SIG-M5 (cell line): Measurements from ENCODE around the gene IL17RE.
"Not testable (repeated sequence)": the region's sequence is repeated elsewhere in the genome, so short reads cannot be mapped to it uniquely, and the experiment has no call there.

Source experiments
- DNase-seq: peaks from one replicate; lab custom pipeline; 2025; lab: John Stamatoyannopoulos, UW

IL17RE gene, protein sequence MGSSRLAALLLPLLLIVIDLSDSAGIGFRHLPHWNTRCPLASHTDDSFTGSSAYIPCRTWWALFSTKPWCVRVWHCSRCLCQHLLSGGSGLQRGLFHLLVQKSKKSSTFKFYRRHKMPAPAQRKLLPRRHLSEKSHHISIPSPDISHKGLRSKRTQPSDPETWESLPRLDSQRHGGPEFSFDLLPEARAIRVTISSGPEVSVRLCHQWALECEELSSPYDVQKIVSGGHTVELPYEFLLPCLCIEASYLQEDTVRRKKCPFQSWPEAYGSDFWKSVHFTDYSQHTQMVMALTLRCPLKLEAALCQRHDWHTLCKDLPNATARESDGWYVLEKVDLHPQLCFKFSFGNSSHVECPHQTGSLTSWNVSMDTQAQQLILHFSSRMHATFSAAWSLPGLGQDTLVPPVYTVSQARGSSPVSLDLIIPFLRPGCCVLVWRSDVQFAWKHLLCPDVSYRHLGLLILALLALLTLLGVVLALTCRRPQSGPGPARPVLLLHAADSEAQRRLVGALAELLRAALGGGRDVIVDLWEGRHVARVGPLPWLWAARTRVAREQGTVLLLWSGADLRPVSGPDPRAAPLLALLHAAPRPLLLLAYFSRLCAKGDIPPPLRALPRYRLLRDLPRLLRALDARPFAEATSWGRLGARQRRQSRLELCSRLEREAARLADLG

DNA sequence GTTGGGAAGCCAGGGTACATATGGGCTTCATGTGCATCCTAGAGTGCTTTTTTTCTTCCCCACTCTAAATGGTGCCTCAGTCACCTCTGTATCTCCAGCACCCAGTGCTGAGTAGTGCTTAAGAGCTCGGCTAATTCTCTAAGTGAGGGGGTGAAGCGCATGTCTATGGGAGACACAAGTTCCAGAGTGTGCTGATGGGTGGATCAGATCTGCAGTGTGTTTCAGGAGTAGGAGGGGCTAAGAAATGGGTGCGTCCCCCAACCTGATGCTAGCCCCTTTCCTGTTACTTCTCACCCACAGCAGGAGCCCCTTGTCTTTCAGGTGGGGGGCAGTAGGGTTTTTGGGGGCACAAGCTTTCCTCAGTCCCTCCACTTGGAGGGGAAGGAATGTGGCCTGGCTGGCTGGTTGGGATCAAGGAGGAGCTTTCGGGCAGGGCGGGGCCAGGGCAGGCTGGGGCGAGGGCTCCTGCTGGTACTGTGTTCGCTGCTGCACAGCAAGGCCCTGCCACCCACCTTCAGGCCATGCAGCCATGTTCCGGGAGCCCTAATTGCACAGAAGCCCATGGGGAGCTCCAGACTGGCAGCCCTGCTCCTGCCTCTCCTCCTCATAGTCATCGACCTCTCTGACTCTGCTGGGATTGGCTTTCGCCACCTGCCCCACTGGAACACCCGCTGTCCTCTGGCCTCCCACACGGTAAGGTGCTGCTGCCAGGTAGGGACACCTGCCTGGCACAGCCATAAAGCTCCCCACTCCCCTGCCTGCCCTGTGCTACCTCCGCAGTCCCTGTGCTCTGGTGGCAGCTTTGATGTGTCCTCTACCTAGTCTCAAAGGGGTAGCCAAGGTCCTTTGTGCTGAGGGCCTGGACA, at the start of gene IL17RE:
Gene IL17RE, plus strand, starts transcription at position 477 of the 866 bp plus-strand sequence. Its CDS starts 85 bp downstream, at position 562.
- no peak for DNase-seq

DNA sequence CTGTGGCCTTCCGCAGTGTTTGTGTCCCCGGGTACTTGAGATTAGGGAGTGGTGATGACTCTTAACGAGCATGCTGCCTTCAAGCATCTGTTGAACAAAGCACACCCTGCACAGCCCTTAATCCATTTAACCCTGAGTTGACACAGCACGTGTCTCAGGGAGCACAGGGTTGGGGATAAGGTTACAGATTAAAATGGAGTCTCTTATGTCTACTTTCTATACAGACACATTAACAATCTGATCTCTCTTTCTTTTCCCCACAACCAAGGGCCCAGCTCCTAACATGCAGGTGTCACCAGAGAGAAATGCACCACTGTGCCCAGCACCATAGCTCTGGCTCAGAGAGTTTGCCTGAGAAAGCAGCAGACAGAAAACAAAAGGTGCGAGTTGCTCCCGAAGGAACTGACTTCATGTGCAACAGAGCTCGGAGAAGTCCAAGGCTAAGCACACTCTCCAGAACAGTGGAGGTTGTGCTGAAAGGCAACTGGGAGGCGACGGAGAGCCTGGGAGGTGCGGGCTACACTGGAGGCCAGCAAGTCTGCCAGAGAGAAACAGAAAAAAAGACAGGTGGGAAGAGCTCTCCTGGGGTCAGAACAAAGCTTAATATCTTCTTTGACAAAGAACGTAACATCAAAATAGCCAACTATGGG, 48.2 kb upstream of the IL17RE start:
- DNase-seq: not testable (repeated sequence)

DNA sequence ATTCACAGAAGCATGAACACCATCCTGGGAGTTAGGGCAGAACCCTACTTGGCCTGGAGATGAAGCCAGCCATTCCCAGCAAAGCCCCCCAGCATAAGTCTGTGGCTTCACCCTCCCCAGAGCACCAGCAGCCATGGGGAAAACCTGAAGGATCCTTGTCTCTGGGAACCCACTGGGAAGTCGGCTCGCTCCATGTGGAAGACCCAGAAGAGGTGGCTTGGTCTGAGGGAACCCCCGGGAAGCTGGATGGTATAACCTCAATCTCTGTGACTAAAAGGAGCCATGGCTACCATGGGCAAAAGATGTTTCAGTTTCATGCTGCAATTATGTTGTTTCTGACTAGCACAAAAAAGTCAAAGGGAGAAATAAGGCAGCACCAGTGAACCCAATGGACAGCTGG, 47.1 kb upstream of the IL17RE start:
- DNase-seq: no peak

DNA sequence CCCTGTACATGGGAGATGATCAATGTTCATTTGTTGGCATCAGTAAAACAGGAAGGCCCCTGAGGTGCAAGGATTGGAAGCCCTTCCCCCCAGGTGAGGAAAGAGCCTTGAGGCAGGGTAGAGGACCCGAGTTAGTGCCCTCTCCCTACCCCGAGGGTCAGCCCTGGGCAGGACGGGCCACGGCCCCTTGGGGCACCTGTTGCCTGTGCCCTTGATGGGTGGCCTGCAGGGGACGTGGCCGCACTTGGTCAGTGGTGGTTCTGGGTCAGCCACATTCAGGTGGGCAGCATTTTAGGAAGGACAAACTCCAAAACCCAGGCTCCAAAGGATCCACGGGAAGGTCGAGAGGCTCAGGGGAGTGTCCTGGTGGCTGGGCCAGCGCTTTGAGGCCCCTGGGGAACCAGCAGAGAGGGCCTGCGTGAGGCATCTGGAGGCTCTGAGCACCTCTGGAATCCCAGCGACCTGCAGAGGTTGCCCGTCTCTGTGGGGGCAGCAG, 43.1 kb upstream of the IL17RE start:
- DNase-seq: no peak

DNA sequence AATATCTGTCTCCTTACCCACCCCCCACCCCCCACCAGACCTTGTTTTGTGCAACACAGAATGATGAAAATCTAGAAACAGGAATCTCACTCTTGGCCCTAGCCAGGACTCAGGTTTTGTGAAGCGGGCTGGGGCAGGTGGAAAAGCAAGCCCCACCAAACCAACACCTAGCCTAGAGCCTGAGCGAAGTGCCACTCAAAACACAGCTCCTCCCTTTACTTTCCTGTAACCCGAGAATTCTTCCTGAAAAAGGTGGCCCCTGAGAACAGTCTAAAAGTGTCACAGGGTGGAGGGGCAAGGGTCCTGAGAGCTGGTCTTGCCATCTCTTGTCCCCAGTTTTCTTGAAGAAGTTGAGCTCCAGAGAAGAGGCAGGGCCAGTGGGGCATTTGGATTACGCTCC, 41.4 kb upstream of the IL17RE start:
- no peak for DNase-seq

DNA sequence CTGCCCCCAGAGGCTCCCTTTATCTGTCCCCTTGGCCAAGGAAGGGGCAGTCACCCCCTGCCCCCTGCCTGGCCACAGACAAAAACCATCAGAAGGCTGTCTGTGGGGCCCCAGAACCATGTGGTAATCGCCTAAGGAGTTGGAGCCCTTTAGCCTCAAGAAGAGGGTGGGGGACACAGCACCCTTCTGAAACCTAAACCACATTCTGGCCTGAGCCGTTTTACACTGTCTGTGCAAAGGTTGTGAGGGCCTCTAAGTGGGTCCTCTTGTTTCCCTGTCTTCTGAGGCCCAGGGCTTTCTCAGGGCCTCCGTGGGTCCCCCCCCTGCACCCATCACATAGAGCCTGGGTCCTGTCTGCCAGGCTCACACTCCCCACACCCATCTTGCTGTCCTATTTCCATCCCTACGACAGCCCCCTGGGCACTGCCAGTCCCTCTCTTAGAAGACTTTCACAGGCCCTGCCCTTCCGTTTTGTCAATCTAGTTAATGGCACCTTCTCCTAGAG, 41.0 kb upstream of the IL17RE start:
- no peak for DNase-seq

DNA sequence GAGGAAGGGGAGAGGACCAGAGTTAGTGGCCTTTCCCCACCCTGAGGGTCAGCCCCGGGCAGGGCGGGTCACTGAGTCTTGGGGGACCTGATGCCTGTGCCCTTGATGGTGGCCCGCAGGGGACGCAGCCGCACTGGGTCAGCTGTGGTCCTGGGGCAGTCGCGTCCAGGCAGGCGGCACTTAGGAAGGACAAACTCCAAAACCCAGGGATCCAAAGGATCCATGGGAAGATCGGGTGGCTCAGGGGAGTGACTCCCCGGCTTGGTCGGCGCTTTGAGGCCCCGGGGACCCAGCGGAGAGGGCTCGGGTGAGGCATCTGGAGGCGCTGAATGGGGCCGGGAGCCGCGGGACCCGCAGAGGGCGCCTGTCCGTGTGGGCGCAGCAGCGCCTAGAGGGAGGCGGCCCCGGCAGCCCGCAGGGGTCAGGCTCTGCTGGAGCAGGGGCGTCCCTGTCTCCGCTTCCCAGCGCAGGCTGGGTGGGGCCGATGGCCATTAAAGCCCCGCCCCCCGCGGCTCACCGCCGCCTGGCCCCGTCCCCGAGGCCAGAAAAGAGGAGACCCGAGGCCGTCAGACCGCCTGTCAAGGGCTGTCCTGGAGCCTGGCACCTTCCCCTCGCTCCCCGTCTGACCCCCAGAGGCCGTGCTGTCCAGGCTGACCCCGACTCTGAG, 40.1 kb upstream of the IL17RE start:
- no peak for DNase-seq

DNA sequence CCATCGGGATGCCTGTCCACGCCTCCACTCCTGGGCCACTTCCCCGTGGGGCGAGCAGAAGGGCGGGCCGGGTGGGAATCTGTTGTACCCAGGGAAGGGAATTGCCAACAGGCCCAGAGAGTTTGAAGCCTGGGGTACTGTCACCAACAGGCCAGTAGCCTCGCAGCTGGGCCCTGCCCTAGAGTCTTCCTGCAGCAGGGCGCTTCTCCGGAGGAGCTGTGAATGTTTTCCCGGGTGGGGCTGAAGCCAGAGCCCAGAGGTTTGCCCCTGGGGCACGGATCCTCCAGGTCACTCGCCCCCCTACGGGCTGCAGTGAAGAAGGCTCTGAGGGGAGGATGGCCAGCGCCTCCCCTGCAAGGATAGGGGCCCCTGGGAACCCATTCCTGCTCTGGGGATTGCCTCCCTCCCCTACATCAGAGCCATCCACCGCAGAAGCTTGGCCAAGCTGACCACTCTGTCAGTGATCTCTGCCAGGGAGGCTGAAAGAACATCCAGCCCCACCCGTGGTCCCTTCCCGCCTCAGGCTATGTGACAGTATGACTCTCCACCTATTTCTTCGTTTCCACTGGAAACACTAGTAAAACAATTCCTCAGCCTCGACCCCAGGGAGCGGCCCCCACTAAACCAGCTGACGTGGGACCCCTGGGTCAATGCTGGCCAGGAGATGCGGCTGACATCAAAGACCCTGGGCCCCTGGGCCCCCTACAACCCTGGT, 39.4 kb upstream of the IL17RE start:
- DNase-seq: no peak

DNA sequence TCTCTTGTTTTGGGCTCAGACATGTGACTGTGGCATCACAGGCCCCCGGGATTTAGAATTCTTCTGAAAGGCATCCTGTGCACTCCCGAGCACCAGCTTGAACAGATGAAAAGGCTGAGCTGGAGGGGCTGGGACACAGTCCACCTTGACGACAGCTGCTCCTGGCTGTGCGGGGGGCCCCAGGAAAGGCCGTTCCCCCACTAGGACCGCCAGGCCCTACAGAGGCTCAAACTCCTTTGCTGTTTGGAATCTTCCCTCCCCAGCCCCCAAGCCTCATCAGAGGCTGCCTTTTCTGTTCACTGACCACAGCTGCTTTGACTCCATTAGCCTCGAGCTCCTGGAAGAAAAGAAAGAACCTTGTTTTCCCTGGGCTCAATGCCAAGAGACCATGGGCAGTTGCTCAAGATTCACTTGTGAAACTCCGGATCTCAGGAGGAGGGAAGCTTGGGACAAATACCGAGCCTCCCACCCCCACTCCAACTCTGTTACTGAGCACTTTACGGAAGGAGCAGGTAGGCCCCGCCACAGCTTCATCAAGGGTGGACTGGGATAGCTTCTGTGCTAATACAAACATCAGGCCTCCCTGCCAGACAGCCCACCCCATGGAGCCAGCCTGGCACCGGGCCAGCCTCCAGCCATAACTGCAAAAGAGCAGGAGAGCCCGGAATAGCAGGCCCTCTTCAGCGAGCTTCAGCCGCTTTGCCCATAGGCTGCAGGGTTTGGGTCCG, 38.3 kb upstream of the IL17RE start:
- no peak for DNase-seq

DNA sequence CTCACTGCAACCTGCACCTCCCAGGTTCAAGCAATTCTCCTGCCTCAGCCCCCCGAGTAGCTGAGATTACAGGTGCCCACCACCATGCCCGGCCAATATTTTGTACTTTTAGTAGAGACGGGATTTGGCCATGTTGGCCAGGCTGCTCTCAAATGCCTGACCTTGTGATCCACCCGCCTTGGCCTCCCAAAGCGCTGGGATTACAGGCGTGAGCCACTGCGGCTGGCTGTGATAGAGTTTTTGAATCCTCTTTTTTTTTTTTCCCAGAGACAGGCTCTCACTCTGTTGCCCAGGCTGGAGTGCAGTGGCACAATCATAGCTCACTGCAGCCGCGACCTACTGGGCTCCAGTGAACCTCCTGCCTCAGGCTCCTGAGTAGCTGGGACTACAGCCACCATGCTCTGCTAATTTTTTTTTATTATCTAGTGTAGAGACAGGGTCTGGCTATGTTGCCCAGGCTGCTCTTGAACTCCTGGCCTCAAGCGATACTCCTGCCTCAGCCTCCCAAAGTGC, 37.5 kb upstream of the IL17RE start:
- not testable (repeated sequence) for DNase-seq

DNA sequence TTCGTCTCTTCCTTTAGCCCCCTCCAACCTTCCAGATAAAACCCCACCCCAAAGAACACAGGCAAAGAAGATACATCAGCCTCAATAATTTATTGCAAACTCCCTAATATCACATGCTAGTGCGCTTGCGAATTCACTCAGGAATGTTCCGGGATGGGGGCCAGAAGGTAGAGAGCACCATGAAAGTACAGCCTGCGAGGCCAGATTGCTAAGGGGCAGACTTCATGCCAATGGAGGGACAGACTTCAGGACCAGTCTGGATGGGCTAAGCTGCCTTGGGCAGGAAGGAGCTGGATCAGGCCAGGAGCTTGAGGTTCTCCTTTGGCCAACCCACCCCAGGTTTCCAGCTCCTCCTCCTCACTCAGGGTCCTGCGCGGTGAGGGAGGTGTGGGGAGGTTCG, 36.0 kb upstream of the IL17RE start:
- no peak for DNase-seq

DNA sequence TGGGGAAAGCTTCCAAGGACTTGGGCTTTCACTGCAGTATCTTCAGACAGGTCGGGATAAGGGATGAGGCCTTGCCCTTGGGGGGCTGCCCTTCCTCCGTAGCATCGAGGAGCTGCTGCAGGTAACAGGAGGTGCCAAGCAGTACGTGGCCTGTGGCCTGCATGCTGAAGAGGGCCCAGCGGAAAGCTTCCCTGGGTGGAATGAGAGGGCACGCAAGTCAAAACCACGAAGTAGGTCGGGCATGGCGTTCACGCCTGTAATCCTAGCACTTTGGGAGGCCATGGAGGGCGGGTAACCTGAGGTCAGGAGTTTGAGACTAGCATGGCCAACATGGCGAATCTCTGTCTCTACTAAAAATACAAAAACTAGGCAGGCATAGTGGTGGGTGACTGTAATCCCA, 35.5 kb upstream of the IL17RE start:
- no peak for DNase-seq

DNA sequence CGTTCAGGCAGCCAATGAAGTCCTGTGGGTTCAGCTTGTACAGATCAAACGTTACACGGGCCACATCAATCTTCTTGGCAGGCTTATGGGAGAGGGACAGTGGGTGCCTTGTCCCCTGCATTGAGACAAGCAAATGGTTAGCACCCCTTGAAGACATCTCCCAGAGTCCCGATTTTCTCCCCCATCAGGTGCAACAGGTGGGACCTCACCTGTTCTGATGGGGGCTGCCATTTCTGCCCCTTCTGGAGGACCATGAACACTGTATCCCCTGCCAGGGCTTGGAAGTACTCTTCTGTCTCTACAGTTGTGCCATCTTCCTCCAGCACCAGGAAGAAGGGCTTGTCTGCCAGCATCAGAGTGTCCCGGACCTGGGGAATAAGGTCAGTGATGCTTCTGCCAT, 32.7 kb upstream of the IL17RE start:
- DNase-seq: no peak

DNA sequence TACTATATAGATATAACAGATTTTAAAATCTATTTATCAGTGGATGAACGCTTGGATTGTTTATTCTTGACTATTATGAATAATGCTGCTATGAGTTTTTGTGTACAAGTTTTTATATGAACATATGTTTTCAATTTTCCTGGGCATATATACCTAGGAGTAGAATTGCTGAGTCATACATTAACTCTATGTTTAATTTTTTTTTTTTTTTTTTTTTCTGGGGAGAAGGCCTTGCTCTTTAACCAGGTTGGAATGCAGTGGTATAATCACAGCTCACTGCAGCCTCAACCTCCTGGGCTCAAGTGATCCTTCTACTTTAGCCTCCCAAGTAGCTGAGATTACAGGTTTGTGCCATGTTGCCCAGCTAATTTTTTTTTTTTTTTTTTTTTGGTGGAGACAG, 31.7 kb upstream of the IL17RE start:
- no peak for DNase-seq

DNA sequence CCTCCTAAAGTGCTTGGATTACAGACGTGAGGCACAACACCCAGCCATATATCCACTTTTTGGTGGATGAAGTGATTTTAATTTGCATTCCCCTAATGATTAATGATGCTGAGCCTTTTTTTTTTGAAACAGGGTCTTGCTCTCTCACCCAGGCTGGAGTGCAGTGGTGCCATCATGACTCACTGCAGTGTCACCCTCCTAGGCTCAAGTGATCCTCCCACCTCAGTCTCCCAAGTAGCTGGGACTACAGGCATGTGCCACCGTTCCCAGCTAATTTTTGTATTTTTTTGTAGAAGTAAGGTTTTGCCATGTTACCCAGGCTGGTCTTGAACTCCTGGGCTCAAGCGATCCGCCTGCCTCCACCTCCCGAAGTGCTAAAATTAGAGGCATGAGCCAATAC, 30.6 kb upstream of the IL17RE start:
- DNase-seq: not testable (repeated sequence)

DNA sequence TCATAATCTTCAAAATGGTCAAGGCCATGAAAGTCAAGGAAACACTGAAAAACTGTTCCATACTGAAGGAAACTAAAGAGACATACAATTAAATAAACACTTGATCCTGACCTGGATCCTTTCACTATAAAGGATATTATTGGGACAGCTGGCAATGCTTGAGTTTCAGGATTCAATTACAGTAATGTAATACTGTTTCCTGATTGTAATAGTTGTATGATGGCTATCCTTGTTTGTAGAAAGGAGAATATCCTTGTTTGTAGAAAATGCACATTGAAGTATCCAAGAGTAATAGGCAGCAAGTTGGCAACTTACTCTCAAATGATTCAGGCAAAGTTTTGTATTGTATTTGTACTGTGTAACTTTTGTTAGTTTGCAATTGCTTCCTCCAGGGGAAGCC, 27.2 kb upstream of the IL17RE start:
- DNase-seq: no peak

DNA sequence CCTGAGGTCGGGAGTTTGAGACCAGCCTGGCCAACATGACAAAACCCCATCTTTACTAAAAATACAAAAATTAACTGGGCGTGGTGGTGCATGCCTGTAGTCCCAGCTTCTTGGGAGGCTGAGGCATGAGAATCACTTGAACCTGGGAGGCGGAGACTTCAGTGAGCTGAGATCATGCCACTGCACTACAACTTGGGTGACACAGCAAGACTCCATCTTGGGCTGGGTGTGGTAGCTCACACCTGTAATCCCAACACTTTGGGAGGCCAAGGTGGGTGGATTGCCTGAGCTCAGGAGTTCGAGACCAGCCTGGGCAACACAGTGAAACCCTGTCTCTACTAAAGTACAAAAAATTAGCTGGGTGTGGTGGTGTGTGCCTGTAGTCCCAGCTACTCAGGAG, 26.4 kb upstream of the IL17RE start:
- not testable (repeated sequence) for DNase-seq

DNA sequence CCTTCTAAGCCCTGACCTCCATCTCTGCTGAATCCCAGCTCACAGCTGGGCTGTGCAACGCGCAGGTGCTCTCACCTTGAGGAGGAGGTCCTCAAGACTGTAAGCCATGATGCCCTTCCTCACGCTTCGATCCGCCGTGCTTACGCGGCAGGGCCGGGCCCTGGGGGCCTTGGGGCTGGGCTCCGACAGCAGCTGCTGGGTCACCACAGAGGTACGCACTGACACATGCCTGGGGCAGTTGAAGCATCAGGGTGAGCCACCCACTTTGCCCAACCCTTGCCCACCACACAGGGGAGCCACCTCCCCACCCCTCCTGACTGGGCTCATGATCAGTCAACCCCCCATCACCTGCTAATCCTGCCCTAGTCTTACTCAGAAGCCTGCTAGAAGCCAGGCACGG, 25.7 kb upstream of the IL17RE start:
- no peak for DNase-seq

DNA sequence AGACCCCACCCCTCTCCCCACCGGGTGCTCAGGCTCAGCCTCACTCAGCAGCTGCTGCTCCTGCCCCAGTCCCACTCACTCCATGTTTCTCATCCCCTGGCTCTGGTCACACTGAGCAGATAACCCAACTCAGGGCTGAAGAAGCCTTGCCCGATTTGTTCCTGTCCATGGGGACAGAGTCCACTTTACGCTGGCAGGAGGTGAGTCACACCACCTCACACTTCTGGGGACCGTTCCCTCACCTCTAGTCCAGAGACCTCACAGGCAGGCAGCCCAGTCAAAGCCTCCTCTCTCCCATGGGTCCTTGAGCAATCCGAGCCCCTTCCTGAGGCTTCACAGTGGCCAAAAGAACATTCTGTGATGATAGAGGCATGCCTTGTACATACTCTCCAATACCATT, 23.9 kb upstream of the IL17RE start:
- no peak for DNase-seq
